ENCODE results near the gene ECPAS. TPM values are rescaled to one million over a fixed set of nuclear protein-coding genes. Genes with fewer than 3 reads are reported as not detected.

ECPAS gene
- total RNA-seq, 6 experiments from 2014 or later = 36.8 to 52.8 (median 41.1) TPM

DNA sequence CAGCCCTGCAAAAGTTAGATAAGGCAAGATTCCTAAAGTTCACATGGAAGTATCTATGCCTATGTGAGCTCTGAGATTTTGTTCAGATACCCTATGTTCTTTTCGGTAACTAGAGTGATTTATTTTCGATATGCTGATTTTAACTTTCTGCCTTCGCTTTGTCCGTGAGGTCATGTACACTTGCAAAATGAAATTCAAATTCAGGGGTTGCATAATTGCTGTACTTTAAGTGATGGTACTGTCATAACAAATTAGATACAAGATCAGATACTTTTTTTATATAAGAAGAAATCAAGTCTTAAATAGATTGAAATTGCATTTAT, 350 bp upstream of the ECPAS start:
- H3K4me3 ChIP-seq = peak overlapping the region; percentile 58 to 83 (median 68)

DNA sequence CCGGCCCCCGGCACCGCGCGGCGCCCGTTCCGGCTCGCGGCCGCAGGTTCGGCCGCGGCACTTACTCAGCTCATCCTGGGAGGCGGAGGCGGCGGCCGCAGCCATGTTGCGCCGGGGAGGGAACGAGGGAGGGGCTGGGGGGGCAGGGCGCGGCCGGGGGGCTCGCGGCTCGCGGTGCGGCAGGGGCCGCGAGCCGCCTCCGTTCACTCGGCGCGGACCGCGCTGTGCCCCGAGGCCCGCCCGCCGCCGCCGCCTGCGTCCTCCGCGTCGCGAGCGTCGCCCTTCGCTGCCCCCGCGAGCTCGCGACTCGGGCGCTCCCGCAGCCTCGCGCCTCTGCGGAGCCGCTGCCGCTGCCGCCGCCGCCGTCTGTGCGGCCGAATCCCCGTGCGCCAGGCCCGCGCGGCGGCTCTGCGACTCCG, 735 bp downstream of the ECPAS start:
- 0% methylated on average over 8 of the region's 78 CpGs for WGBS (ENCODE audit: insufficient coverage, low coverage, low lambda C conversion rate, missing lambda C conversion rate)
- Histone ChIP-seq H3K4me1 (peaks cover 0 to 12% (median 4%) of the 10 kb centered on the region in 4 donors), H3K4me3 (peak overlapping the region; percentile 58 to 83 (median 68)), H3K36me3 (no peaks in the 10 kb centered on the region), H3K27me3 (no peaks in the 10 kb centered on the region), H3K27ac (peak overlapping the region; percentile 59 to 95 (median 93)), H3K9me3 (no peaks in the 10 kb centered on the region)
- intact Hi-C loops (cut with DNase I) = no loop called here
- TF ChIP-seq, protein P1, sequence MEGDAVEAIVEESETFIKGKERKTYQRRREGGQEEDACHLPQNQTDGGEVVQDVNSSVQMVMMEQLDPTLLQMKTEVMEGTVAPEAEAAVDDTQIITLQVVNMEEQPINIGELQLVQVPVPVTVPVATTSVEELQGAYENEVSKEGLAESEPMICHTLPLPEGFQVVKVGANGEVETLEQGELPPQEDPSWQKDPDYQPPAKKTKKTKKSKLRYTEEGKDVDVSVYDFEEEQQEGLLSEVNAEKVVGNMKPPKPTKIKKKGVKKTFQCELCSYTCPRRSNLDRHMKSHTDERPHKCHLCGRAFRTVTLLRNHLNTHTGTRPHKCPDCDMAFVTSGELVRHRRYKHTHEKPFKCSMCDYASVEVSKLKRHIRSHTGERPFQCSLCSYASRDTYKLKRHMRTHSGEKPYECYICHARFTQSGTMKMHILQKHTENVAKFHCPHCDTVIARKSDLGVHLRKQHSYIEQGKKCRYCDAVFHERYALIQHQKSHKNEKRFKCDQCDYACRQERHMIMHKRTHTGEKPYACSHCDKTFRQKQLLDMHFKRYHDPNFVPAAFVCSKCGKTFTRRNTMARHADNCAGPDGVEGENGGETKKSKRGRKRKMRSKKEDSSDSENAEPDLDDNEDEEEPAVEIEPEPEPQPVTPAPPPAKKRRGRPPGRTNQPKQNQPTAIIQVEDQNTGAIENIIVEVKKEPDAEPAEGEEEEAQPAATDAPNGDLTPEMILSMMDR (IDR thresholded peaks at IDR 0.05) = no peak
- no peak for TF ChIP-seq POLR2A (IDR thresholded peaks at IDR 0.05)
- ATAC-seq (peak; percentile 1 to 4 (median 2)), DNase-seq (no peak)

More for the DNA sequence above, 350 bp upstream of the ECPAS start:
- Histone ChIP-seq H3K4me1 (peaks cover 0 to 12% (median 4%) of the 10 kb centered on the region in 4 donors), H3K27ac (peak overlapping the region; percentile 59 to 95 (median 93)), H3K36me3 (no peaks in the 10 kb centered on the region), H3K27me3 (no peaks in the 10 kb centered on the region), H3K9me3 (no peaks in the 10 kb centered on the region)
- intact Hi-C loops (cut with DNase I) = no loop called here
- WGBS (ENCODE audit: insufficient coverage, low coverage, low lambda C conversion rate, missing lambda C conversion rate) = 3% methylated on average over 4 of the region's 4 CpGs
- ATAC-seq (no peak), DNase-seq (no peak)
- no peak for TF ChIP-seq POLR2A (IDR thresholded peaks at IDR 0.05)
- TF ChIP-seq, protein P1 (IDR thresholded peaks at IDR 0.05) = no peak

DNA sequence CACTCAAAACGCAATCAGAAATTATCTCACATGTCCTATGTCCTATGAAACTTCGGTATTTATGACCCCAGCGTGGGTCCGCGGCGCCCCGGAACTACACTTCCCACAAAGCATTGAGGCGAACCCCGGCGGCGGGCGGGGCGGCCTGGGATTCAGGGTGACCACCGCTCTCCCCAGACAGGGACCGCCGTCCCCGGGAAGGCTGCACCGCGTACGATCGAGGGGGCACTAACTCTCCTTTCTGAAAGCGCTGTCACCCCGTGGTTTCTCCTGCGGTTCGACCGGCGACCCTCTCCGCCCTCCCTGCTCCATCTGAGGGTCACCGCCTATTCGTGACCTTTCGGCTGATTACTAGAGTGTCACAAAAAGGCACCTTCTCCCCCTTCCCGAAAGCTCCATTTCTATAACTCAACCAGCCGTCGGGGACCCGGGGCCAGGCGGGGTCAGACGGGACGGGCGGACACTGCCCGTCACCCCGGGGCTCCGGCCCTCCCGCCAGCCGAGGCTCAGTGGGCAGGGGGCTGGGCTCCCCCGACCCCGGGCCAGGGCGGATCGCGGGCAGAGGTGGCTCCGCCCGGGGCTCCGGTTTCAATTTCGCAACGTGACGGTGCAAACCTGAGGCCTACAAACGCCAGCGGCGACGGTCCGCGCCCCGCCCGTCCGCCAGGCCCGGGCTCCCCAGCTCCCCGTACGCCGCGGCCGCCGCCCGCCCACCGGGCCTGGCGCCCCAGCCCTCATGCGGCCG, 1.3 kb downstream of the ECPAS start:
- no peaks in the 10 kb centered on the region for H3K27me3 ChIP-seq
- intact Hi-C loops (cut with DNase I) = no loop called here
- DNase-seq (peak; percentile 82 to 86 (median 85)), ATAC-seq (peak; percentile 68 to 79 (median 70))
- H3K4me1 ChIP-seq = peaks cover 0 to 12% (median 4%) of the 10 kb centered on the region in 4 donors
- H3K27ac ChIP-seq = peak overlapping the region; percentile 90 to 98 (median 95)
- H3K9me3 ChIP-seq = no peaks in the 10 kb centered on the region
- TF ChIP-seq, protein P1 (IDR thresholded peaks at IDR 0.05) = no peak
- TF ChIP-seq POLR2A (IDR thresholded peaks at IDR 0.05) = peak; percentile 73
- H3K4me3 ChIP-seq = peak overlapping the region; percentile 73 to 86 (median 83)
- no peaks in the 10 kb centered on the region for H3K36me3 ChIP-seq
- under 1% methylated on average over 38 of the region's 76 CpGs for WGBS (ENCODE audit: insufficient coverage, low coverage, low lambda C conversion rate, missing lambda C conversion rate)

DNA sequence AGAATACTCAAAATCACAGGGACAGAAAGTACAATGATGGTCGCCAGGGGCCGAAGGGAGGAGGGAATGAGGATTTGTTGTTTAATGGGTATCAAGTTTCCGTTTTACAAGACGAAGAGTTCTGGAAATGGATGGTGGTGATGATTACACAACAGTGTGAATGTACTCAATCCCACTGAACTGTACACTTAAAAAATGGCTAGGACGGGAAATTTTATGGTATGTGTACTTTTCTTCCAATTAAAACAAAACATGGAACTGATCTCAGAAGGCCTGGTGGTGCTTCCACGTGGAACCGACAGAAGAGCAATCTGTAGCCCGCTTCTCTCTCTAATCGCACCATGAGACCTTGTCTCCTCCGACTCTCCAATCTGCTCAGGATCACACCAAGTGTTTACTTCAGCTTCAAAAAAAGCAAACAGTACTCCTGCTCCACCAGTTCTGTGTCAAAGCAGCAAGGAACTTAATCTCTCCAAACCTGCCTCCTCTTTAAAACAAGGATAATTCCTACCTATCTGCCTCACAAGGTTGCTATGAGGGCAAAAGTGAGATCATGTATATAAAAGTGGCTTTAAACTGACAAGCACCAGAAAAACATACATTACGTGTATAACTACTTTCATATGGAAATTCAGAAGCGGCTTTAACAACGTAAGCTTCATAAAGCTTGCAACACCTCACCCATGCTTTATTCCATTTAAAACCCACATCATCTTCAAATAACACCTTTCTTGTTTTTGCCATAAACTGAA, 2.1 kb downstream of the ECPAS start:
- Histone ChIP-seq H3K9me3 (no peaks in the 10 kb centered on the region), H3K27me3 (no peaks in the 10 kb centered on the region), H3K36me3 (no peaks in the 10 kb centered on the region), H3K4me1 (peaks cover 0 to 20% (median 4%) of the 10 kb centered on the region in 4 donors), H3K27ac (peak overlapping the region; percentile 90 to 98 (median 95)), H3K4me3 (peak overlapping the region; percentile 73 to 86 (median 83))
- WGBS (ENCODE audit: insufficient coverage, low coverage, low lambda C conversion rate, missing lambda C conversion rate) = 17% methylated on average over 13 of the region's 13 CpGs
- DNase-seq = no peak
- intact Hi-C loops (cut with DNase I) = no loop called here
- no peak for TF ChIP-seq POLR2A (IDR thresholded peaks at IDR 0.05)
- TF ChIP-seq, protein P1 (IDR thresholded peaks at IDR 0.05) = no peak
- ATAC-seq = no peak
